ENCODE results near the gene IGSF3.

The IGSF3 gene

GRCh38 chr1:116671072-116671760 is 3.7 kb upstream of the IGSF3 start:
- TF ChIP-seq, protein P1, sequence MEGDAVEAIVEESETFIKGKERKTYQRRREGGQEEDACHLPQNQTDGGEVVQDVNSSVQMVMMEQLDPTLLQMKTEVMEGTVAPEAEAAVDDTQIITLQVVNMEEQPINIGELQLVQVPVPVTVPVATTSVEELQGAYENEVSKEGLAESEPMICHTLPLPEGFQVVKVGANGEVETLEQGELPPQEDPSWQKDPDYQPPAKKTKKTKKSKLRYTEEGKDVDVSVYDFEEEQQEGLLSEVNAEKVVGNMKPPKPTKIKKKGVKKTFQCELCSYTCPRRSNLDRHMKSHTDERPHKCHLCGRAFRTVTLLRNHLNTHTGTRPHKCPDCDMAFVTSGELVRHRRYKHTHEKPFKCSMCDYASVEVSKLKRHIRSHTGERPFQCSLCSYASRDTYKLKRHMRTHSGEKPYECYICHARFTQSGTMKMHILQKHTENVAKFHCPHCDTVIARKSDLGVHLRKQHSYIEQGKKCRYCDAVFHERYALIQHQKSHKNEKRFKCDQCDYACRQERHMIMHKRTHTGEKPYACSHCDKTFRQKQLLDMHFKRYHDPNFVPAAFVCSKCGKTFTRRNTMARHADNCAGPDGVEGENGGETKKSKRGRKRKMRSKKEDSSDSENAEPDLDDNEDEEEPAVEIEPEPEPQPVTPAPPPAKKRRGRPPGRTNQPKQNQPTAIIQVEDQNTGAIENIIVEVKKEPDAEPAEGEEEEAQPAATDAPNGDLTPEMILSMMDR (IDR thresholded peaks at IDR 0.05; ENCODE audit: low read depth, low read length) = no peak
- no peak for DNase-seq (ENCODE audit: extremely low read depth, low read depth)

- TF ChIP-seq, protein P1 (IDR thresholded peaks at IDR 0.05; ENCODE audit: low read depth, low read length) = no peak
- no peak for DNase-seq (ENCODE audit: extremely low read depth, low read depth)
These were observed 744 bp upstream of the IGSF3 start for GRCh38 chr1:116668277-116668676.

- TF ChIP-seq, protein P1 (IDR thresholded peaks at IDR 0.05; ENCODE audit: low read depth, low read length) = no peak
- no peak for DNase-seq (ENCODE audit: extremely low read depth, low read depth)
These were observed 407 bp downstream of the IGSF3 start for GRCh38 chr1:116667078-116667574.

DNA sequence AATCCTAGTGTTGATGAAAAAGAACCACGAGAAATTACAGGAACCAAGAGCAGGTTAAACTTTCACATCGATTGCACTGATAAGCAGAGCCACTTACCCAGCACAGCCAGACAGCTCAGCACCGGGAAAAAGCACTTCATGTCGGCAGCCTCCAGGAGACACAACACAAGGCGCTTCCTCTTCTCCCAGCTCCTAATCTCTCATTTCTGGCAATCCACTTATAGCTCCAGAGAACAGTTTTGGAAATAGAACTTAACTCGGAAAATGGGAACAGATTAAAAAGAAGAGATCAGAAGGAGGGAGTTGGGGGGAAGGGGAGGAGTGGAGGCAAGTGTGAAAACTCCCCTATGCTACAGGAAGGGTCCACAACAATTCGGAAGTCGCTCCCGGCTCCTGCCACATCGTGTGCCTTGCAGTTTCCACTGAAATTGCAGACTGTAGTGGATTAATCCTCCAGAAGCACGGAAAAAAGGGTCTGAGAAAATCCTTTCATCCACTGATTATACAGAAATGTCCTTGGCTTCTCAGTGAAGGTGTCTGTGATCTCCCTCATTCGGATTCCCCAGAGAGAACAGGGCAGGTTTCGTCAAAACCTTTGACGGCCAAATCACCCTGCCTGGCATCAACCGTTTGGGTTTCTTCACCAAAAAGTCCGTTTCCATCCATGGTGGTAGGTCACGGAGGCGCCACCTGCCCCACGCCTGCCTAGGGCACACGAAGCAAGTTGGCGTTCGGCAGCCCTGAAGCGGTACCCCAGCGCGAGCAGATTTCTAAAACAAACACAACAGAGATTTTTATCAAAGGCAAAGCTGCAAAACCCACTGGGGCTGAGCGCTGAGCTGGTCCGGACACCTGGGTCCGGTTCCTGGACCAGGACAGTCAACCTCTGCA is 1.1 kb downstream of the IGSF3 start:
- no peak for DNase-seq (ENCODE audit: extremely low read depth, low read depth)
- TF ChIP-seq, protein P1 (IDR thresholded peaks at IDR 0.05; ENCODE audit: low read depth, low read length) = no peak

- DNase-seq (ENCODE audit: extremely low read depth, low read depth) = no peak
- TF ChIP-seq, protein P1 (IDR thresholded peaks at IDR 0.05; ENCODE audit: low read depth, low read length) = no peak
These were observed 2.6 kb downstream of the IGSF3 start for GRCh38 chr1:116664978-116665371.

DNA sequence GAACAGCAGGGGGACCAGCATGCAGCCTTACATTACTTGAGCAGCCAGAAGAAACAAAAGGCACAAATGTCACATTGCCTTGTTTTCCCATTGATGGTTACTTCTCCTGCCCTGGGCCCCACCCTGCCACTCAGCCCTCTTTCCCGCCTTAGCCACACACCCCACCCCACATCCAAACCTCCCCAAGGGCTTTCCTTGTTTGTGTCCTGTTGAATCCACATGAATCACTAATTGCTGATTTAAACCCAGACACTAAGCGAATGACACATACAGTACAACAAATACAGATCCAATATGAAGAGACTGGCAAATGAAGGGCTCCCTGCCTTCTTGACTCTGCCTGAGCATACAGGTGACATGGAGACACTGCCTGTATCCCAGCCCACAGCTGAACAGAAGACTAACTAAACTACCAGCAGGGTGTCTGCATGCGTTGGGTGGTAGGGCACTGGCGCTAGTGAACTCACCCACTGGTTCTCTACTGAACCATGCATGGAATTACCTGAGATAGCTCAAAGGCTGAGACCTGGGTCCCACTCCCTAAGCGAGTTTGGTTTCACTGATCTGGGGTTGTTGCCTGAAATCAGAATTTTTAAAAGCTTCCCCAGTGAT is 3.1 kb downstream of the IGSF3 start:
- no peak for DNase-seq (ENCODE audit: extremely low read depth, low read depth)
- TF ChIP-seq, protein P1 (IDR thresholded peaks at IDR 0.05; ENCODE audit: low read depth, low read length) = no peak

Data from AG09319 (cell line).